Islet precursor cell (in vitro differentiated cells): Measurements from ENCODE around the gene ADAMTSL5.
"Not testable (repeated sequence)": the region's sequence is repeated elsewhere in the genome, so short reads cannot be mapped to it uniquely, and the experiment has no call there.

Experiments
- DNase-seq: peaks from one replicate; pipeline ENCODE4 v3.0.0-alpha.2; 2018

ADAMTSL5 gene, protein sequence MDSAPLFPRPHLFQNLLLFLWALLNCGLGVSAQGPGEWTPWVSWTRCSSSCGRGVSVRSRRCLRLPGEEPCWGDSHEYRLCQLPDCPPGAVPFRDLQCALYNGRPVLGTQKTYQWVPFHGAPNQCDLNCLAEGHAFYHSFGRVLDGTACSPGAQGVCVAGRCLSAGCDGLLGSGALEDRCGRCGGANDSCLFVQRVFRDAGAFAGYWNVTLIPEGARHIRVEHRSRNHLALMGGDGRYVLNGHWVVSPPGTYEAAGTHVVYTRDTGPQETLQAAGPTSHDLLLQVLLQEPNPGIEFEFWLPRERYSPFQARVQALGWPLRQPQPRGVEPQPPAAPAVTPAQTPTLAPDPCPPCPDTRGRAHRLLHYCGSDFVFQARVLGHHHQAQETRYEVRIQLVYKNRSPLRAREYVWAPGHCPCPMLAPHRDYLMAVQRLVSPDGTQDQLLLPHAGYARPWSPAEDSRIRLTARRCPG

DNA sequence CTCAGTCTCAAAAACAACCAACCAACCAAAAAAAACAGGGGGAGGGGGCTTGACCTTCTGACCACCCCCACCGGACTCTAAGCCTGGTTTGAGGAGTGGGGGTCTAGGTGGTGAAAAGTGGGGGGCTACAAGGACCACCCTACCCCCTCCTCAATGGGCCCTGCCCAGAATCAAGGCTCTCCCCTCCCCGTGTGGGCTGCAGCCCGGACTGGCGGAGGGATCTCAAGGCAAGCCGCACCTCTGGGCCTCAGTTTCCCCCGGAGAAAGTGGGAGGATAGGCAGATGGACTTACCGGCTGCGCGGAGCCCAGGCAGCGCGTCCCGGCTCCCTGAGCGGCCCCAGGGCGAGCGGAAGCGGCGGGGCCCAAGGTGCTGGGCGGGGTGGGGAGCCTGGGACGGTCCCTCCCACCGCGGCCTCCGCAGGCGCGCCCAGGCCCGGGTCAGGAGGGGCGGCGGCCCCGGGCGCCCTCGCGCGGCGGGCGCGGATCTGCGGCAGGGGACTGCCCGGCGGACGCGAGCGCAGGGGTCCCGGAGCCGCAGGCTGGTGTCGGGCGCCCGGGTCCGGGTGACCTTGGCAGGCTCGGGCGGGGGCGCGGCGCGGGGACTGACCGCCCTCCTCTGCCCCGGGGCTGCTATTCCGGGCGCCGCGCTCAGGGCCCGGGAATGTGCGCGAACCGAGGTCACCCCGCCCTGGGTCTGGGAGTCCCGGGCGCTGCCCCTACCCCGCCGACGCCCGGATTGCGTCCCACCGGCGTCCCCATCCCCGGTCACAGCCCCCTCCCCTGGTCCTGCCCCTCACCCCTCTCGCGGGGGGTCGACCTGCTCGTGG lies at the start of gene ADAMTSL5:
Gene ADAMTSL5, minus strand, starts transcription at position 349 of the 828 bp plus-strand sequence. CDS start 2,076 bp downstream, outside the sequence.
- peak; percentile 82 for DNase-seq

DNA sequence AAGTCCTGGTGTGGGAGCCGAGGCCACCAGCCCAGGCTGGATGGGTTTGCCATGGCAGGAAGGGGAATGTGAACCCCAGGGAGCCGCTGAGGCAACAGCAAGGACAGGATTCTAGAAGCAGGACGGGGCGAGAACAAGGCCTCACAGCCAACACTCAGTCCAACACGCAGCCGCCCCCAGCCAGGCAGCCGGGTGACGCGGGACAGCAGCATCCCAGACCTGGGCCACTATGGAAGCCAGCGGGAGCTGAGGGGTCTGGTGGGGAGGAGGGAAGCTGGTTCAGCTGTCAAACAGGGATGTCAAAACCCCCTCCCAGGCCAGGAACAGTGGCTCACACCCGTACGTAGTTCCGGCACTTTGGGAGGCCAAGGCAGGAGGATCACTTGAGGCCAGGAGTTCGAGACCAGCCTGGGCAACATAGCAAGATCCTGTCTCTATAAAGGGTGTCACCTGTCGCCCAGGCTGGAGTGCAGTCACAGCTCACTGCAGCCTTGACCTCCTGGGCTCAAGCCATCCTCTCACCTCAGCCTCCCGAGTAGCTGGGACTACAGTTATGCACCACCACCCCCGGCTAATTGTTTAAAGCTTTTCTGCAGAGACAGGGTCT lies 48.5 kb upstream of the ADAMTSL5 start:
- no peak for DNase-seq

DNA sequence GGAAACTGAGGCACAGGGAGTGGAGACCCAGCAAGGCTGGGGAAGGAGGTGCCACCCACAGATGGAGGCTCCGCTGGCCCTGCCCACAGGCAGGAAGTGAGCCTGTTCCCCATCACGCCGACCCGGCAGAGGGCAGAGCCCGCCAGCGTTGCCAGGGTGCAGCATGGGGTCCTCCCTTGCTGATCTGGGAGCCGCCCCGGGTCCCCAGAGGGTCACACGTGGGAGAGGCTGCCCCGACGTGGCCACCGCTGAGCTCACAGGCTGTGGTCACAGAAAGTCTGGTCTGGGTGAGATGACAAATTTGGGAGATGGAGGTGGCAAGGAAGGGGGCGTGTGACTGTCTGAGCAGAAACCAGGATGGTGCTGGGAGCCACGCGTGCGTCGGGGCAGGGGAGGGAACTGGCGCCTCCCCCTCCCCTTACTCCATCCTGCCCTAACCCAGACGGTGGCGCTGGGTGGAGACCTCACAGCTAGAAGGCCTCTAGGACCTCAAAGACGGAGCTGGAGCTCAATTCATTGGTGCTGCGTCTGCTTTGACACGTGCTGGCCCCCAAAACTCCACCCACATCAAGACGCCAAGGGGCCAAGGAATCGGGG lies 47.6 kb upstream of the ADAMTSL5 start:
- DNase-seq, result no peak

DNA sequence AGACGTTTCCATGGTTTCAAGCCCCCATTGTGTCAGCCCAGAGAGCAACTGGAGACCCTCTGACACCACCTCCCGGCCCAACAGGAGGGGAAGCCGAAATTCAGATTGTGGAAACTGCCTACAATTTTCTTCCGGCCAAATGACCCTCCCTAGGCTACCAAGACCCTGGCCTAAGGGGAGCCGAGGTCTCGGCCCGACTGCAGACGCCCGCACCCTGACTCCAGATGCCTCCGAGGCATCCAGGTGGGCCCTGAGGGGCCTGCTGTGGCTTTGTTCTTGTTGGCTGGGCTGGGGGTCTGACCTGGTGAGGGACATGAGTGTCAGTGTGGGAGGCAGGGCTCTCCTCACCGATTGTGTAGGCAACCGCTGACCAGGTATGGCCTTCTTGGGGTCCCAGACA lies 45.7 kb upstream of the ADAMTSL5 start:
- DNase-seq, result no peak

DNA sequence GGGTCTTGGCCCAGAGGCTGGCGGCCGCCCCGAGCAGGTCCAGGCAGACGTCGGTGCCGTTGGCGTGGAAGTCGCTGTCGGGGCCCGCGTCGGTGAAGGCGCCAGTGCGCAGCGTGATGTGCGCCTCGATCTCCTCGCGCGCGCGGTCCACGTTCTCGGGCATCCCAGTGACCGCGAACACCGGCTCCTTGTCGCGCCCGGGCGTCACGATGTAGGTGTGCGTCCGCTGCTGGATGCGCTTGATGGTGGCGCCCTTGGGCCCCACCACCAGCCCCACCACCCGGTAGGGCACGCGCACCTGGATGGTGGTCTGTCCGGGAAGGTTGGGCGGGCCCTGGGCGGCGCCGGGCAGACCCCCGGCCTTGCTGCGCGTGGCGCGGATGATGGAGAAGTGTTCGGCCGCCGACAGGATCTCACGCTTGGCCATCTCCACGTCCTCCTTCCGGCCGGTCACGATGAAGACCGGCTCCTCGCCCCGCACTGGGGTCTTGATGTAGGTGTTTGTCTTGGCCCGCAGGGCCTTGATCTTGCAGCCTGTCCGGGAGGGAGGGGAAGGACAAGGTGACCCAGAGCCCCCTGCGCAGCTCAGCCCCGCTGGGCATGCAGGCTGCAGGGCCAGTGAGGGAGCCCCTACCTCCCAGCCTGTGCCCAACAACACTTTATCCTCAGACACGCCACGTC lies 43.7 kb upstream of the ADAMTSL5 start:
- no peak for DNase-seq

DNA sequence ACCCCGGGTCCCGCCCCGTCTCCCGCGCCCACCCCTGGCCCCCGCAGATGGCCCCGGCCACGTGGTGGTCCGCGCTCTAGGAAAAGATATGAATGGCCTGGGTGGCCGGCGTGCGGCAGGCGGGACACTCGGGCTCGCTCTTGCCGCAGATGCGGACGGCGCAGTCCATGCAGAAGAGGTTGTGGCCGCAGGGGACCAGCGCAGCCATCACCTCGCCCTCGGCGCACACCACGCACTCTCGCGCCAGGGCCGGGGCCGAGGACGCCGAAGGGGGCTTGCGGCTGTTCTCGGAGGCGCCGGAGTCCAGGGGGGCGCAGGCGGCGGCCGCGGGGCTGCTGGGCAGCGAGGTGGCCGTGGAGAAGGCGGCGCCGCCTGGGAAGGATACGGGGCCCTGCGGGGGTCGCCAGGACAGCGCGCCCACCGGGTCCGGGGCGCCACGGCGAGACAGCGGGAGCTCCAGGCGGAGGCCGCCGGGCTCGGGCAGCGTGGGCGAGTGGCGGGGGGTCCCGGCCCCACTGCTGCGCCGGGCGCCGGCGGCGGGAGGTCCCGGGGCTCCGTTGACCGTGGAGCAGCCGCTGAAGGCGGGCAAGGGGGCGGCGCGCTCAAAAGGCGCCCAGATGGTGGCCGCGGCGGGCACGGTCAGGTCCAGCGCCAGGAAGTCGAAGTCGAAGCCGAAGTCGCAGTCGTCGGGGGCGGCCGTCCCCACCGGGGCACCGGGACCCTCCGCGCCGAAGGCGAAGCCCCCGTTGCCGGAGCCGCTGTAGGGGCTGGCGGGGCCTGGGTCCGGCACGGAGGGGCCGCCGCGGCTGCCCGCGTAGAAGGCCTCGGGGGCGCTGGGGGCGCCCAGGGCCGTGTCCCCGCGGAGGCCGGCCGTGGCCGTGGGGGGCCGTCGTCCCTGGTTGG lies 42.9 kb upstream of the ADAMTSL5 start:
- DNase-seq, result no peak

DNA sequence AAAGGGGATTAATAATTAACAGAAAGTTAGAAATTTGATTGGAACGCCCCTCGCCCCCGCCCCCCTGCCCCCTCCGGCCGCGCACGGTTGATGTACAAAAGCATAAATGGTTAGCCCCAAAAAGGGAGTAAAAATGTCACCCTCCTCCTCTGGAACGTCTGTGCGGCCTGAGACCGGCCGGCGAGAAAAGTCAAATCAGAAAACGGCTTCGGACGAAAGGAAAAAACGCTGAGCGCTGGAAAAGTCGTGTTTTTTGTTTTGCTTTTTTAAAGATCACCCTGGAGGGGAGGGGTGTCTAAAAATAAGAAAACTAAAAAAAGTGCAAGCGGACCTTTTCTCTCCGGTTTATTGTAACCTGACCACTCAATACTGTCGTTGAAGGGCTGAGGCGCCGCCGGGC lies 42.1 kb upstream of the ADAMTSL5 start:
- DNase-seq, result no peak

DNA sequence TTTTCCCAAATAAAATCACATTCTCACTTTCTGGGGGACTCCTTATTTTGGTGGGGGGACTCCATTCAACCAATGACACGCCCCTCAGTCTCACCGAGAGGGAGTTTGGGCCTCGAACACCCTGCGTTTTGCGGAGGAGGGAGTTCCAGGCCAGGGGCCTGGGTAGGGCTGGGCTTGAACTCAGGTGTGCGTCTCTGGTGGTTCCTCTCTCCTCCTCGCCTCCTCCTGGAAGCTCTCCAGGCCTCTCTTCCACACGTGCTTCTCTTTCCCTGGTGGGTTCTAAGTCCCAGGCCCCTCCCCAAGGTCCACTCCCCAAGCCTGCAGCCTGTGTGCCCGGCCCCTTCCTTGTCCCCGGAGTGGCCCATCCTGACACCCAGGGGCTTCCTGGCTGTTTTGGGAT lies 40.6 kb upstream of the ADAMTSL5 start:
- DNase-seq, result no peak

DNA sequence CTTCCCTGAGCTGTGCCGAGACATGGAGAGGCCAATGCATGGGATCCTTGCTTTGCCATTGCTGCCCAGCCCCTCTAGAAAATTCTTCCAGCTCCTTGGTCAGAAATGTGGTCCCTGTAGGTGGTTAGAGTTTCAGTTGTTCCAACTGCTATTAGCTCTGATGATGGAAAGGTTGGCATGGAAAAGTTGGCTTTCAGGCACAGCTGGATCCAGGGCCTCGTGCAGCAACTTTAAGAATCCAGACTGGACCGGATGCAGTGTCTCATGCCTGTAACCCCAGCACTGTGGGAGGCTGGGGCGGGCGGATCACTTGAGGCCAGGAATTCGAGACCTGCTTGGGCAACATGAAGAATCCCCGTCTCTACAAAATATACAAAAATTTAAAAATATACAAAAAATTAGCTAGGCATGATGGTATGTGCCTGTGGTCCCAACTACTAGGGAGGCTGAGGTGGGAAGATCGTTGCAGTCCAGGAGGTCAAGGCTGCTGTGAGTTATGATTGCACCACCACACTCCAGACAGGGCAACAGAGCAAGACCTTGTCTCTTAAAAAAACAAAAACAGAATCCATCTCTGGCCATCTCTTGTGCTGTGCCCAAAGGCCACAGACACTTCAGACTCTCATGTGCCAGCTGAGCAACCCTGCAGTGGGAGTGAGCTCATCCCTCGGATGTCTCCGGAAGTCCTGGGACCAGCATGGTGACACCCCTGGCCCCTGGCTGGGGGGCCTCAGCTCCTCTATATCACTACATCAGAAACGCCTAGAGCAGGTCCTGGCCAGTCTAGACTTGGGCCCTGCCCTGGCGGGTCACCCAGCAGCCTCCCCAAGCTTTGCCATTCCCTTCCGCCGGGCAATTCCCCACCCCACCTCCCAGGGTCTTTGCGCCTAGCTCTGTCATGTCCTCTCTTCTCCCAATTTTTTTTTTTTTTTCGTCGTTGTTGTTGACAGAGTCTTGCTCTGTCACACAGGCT lies 38.5 kb upstream of the ADAMTSL5 start:
- no peak for DNase-seq

DNA sequence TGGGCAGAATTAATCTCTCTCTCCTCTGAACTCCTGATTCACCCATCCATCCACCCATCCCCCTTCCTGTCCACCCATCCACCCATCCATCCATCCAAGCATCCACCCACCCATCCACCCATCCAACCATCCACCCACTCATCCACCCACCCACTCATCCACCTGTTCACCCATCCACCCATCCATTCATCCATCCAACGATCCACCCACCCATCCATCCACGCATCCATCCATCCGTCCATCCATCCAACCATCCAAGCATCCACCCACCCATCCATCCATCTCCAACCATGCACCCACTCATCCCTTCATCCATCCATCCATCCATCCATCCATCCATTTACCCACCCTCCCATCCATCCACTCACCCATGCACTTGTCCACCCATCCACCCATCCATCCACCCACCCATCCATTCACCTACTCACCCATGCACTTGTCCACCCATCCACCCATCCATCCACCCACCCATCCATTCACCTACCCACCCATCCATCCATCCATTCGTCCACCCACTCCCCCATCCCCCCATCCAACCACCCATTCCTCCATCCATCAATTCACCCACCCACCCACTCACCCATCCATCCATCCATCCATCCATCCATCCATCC lies 36.6 kb upstream of the ADAMTSL5 start:
- DNase-seq, result no peak

DNA sequence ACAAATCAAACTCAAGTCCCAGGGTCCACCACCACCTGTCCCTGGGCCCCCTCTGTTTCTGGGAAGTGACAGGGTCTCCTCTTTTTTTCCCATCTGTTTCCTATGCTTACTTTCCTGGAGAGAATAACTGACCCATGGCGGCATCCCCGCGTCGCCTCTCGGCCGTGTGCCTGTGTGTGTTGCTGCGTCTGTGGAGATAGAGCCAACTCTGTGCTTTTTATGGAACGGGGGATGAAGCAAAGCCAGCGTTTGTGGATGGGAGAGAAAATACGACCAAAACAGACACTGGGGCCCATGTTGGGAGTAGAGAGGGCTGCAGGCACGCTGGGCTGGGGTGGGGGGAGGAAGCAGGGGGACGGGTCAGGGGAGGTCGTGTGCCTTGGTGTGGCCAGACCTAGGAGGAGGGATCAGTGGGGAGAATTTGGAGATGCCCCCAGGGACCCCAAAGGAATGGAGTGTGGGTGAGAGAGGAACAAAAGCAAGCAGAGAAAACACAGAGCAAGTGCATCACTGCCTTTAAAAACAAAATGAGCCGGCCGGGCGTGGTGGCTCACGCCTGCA lies 27.6 kb upstream of the ADAMTSL5 start:
- DNase-seq, result no peak

DNA sequence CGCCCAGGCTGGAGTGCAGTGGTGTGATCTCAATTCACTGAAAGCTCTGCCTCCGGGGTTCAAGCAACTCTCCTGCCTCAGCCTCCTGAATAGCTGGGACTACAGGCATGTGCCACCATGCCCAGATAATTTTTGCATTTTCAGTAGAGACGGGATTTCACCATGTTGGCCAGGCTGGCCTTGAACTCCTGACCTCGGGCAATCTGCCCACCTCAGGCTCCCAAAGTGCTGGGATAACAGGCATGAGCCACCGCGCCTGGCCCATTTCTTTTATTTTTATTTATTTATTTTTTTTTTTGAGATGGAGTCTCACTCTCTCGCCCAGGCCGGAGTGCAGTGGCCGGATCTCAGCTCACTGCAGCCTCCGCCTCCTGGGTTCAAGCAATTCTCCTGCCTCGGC lies 26.9 kb upstream of the ADAMTSL5 start:
- DNase-seq, result not testable (repeated sequence)

DNA sequence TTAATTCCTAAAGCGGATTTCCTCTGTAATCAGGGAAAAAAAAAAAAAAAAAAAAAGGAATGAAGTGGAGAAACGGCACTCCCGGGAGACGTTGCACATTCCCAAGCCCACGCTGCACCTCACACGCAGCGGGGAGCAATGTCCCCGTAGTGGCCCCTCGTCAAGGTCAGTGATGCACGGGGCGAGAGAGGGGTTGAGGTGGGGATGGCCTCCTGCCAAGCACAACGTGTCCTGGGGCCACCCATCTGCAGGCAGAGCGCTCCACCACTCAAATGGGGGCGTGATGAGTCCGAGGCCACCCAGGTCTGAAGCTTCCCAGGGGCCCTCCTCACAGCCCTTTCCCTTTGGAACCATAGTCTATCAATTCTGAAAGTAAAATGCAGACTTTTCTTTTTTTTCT lies 26.2 kb upstream of the ADAMTSL5 start:
- DNase-seq, result no peak

DNA sequence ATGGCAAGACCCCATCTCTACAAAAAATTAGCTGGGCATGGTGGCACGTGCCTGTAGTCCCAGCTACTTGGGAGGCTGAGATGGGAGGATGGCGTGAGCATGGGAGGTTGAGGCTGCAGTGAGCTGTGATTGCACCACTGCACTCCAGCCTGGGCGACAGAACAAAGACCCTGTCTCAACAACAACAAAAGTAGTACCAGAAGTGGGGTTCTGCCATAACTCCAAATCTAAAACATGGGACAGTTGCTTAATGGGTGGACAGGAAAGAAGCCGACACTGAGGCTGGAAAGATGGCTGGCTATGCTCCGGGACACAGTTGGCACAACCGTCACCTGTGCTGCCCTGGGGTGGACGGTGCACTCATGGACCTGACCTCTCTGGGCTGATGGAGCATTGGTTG lies 22.9 kb upstream of the ADAMTSL5 start:
- not testable (repeated sequence) for DNase-seq

DNA sequence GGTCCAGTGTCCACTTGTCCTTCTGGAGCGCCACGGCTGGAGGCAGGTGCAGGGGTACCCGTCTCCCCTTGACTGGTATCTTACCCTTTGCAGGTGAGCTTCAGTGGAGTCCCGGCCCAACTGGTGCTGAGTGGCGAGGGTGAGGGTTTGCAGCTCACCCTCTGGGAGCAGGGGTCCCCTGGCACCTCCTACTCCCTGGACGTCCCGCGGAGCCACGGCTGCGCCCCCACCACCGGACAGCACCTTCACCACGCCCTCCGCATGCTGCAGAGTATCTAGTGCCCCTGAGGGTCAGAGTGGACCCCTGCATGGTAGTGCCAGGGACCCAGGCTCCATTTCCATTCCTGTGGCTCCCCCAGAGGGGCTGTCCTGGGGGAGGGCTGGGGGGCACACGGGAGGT lies 22.2 kb upstream of the ADAMTSL5 start:
- DNase-seq, result no peak

DNA sequence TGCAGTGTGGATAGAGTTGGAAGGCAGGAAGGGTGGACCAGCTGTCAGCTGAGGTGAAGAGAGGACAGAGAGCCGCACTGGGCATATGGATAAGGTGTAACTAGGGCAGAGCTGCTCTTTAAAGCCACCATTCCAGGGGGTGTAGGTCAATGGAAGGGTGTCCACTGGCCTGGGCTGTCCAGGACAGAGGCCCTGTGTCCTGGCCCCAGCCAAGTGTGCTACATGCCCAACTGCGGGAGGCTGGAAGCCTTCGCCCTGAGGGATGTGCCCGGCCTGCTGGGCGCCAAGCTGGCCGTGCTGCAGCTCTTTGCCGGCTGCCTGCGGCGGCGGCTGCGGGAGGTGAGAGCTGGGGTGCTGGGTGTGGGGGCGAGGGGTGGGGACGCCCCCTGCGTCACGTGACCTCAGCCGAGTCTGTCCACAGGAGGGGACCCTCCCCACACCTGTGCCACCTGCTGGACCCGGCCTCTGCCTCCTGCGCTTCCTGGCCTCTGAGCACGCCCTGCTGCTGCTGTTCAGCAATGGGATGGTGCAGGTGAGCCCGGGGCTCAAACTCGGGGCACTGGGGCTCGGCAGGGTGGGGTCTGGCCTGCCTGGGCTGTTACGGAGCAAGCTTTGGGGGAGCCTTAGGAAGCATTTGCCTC lies 20.8 kb upstream of the ADAMTSL5 start:
- DNase-seq, result no peak

DNA sequence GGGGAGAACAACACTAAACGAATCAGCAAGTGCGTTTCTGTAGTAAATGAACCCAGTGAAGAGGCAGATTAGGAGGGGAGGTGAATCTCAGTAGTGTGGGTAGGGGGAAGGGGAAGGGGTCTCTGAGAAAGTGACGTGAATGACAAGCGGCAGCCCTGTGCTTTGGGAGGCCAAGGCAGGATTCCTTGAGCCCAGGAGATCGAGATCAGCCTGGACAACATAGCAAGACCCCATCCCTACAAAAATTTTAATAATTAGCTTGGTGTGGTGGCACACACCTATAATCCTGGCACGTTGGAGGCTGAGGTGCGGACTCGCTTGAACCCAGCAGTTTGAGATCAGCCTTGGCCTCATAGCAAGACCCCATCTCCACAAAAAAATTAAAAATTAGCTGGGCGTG lies 19.2 kb upstream of the ADAMTSL5 start:
- no peak for DNase-seq

DNA sequence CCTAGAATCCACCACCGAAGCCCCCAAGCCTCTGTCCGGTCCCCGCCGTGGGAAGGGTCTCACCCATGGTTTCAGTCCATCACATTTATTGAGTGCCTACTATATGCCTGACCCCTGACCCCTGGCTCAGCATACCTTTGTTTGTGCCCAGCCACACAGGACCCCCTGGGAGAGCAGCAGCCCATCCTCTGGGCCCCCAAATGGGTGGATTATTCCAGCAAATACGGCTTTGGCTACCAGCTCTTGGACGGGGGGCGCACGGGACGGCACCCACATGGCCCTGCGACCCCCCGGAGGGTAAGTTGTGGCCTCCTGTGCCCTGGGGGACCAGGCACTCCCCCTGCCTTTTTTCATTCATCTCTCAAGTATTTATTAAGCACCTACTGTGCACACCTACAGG lies 18.8 kb upstream of the ADAMTSL5 start:
- no peak for DNase-seq

DNA sequence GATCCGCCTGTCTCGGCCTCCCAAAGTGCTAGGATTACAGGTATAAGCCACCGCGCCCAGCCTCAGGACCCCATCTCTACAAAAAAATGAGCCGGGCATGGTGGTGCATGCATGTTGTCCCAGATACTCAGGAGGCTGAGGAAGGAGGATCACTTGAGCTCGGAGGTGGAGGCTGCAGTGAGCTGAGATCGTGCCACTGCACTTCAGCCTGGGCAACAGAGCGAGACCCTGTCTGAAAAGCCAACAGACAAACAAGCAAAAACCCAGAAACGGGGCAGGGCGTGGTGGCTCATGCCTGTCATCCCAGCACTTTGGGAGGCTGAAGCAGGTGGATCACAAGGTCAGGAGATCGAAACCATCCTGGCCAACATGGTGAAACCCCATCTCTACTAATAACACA lies 18.0 kb upstream of the ADAMTSL5 start:
- DNase-seq, result not testable (repeated sequence)
